Nephron (organoid): ENCODE measurements around the gene S100A3.

Source experiments
- H3K27ac Mint-ChIP-seq, 3 experiments: 2 replicates each; pipeline ENCODE4 v1.8.0; 2020; ENCODE audit warnings: mixed read lengths in 3 of 3, mild to moderate bottlenecking in 2 of 3, moderate library complexity in 1 of 3
- H3K27me3 Mint-ChIP-seq: 2 replicates; pipeline ENCODE4 v1.8.0; 2021; ENCODE audit warnings: low read depth, mild to moderate bottlenecking, moderate library complexity, mixed read lengths
- H3K36me3 Mint-ChIP-seq: 2 replicates; pipeline ENCODE4 v1.8.0; 2020; ENCODE audit warnings: low read depth, mixed read lengths
- H3K4me1 Mint-ChIP-seq: 2 replicates; pipeline ENCODE4 v1.8.0; 2020; ENCODE audit warnings: mixed read lengths
- H3K4me3 Mint-ChIP-seq, 3 experiments: 2 replicates each; pipeline ENCODE4 v1.8.0; 2020; ENCODE audit warnings: mild to moderate bottlenecking in 3 of 3, mixed read lengths in 3 of 3, moderate library complexity in 2 of 3
- H3K9me3 Mint-ChIP-seq: 2 replicates; pipeline ENCODE4 v1.8.0; 2020; ENCODE audit warnings: mixed read lengths
- TF ChIP-seq, protein P1 (sequence below), 3 experiments: fragments of 200-600 bp; sonication (generic); IDR thresholded peaks; one replicate each; pipeline ENCODE4 v1.5.0; 2021; ENCODE audit warnings: antibody characterized with exemption in 3 of 3; ENCODE audit not compliant: unreplicated experiment in 3 of 3

The S100A3 gene

DNA sequence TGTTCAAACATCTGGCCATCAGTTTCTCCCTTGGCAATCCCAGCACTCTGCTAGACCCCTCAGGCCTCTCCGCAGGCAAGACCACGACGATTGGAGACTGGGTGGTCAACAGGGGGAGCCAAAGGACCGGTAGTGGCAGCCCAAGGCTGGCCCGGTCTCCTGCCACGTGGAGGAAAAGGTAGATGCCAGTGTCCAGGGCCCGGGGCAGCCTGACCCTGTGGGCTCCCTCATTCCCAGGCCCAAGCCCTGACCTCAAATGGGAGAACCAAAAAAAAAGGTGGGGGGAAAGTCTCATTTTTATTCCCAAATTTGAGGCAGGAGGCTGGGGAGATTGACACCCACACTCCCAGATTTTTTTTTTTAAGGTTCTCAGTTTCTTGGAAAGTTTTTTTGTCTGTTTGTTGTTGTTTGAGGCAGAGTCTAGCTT is 38.1 kb downstream of the S100A3 start:
- peaks cover 29% of the 10 kb centered on the region for H3K4me1 Mint-ChIP-seq
- TF ChIP-seq, protein P1, sequence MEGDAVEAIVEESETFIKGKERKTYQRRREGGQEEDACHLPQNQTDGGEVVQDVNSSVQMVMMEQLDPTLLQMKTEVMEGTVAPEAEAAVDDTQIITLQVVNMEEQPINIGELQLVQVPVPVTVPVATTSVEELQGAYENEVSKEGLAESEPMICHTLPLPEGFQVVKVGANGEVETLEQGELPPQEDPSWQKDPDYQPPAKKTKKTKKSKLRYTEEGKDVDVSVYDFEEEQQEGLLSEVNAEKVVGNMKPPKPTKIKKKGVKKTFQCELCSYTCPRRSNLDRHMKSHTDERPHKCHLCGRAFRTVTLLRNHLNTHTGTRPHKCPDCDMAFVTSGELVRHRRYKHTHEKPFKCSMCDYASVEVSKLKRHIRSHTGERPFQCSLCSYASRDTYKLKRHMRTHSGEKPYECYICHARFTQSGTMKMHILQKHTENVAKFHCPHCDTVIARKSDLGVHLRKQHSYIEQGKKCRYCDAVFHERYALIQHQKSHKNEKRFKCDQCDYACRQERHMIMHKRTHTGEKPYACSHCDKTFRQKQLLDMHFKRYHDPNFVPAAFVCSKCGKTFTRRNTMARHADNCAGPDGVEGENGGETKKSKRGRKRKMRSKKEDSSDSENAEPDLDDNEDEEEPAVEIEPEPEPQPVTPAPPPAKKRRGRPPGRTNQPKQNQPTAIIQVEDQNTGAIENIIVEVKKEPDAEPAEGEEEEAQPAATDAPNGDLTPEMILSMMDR (IDR thresholded peaks at IDR 0.05; ENCODE audit: unreplicated experiment in 3 of 3) = peak; percentile 91 to 94 (median 91)
- H3K9me3 Mint-ChIP-seq = no peaks in the 10 kb centered on the region
- H3K27me3 Mint-ChIP-seq = peaks cover 2% of the 10 kb centered on the region
- H3K4me3 Mint-ChIP-seq = no peak overlapping the region
- H3K36me3 Mint-ChIP-seq = no peaks in the 10 kb centered on the region
- H3K27ac Mint-ChIP-seq = peak overlapping the region; percentile 19 to 89 (median 82)

DNA sequence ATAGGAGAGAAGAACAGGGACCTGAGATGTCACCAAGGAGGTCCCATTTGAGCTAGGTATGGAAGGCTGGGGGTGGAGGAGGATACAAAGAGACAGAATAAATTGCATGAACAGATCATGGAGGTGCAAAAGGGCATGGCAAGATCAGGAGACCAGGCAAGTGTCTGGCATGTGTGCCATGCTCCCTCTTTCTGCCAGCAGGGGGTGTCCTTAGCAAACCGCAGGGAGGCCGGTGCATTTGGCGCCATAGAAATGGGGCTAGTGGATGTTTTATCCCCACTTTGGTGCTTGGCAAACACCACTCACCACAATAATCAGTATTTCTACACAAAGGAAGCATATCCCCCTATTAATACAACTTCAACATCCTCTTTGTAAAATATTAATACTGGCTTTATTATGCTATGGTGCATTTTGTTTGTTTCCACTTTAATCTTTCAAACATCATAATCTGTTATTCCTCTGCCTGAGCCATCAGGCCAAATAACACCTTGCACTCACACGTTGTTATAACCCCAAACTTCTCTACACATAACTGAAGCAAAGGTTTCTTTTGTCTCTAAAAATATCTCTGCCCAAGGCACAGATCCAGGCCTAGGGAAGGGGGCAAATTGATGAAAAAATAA is 39.2 kb downstream of the S100A3 start:
- H3K27me3 Mint-ChIP-seq = no peaks in the 10 kb centered on the region
- no peak overlapping the region for H3K4me3 Mint-ChIP-seq
- no peaks in the 10 kb centered on the region for H3K36me3 Mint-ChIP-seq
- peaks cover 32% of the 10 kb centered on the region for H3K4me1 Mint-ChIP-seq
- no peaks in the 10 kb centered on the region for H3K9me3 Mint-ChIP-seq
- peak overlapping the region; percentile 3 to 12 (median 11) for H3K27ac Mint-ChIP-seq
- TF ChIP-seq, protein P1 (IDR thresholded peaks at IDR 0.05; ENCODE audit: unreplicated experiment in 3 of 3) = peak; percentile 35 to 52 (median 47)

DNA sequence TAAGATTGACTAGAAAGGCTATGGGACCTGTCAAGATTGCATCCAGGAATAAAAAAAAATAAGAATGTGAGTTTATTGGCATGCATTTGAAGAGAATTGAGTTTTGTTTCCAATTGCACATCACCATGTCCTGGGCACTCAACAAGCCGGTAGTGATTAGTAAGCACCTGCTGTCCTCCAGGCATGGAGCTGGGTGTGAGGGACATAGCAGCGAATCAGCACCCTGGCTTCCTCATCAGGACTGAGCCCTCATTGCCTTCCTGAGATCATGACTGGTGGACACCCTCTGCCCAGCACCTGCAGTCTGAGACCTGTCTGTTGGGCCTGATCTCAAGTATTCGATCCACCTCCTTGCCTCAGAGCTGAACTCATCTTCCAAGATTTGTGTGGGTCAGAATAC is 40.0 kb downstream of the S100A3 start:
- Mint-ChIP-seq H3K27me3 (no peaks in the 10 kb centered on the region), H3K27ac (peak overlapping the region in 1 of 3 experiments; percentile 11)

DNA sequence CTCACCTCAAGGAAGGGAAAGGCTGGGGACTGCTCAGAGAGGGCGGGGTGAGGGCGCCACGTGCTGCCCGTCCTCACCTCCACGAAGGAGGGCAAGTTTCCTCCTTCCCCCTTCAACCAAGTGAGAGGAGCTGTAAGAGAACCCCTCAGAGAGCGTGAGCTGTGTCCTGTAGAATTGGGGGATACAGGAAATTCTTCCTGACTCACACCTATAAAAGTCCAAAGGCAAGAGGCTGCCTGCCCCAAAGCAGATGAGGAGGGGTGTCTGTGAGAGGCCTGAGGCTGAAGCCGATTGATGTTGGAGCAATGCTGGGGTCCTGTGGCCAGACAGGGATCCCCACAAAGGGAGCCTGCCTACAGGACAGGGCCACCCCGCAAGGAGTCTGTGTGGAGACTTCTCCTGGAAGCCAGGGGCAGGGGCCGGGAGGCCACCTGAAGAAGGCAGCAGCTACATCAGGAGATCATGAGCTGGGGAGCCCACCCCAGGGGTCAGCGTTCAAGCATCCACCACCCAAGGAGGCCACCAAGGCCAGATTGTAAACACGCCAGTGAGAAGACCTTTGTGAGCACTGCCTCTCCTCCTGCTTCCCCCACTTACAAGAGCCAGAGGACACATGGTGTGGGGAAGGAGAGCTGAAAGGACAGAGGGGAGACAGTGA is 41.0 kb downstream of the S100A3 start:
- peaks cover 32% of the 10 kb centered on the region for H3K4me1 Mint-ChIP-seq
- TF ChIP-seq, protein P1 (IDR thresholded peaks at IDR 0.05; ENCODE audit: unreplicated experiment in 3 of 3) = no peak
- no peaks in the 10 kb centered on the region for H3K27me3 Mint-ChIP-seq
- H3K27ac Mint-ChIP-seq = peak overlapping the region; percentile 81 to 96 (median 90)
- no peak overlapping the region for H3K4me3 Mint-ChIP-seq
- no peaks in the 10 kb centered on the region for H3K36me3 Mint-ChIP-seq
- H3K9me3 Mint-ChIP-seq = no peaks in the 10 kb centered on the region

More for the DNA sequence above, 40.0 kb downstream of the S100A3 start:
- peaks cover 32% of the 10 kb centered on the region for H3K4me1 Mint-ChIP-seq
- H3K36me3 Mint-ChIP-seq = no peaks in the 10 kb centered on the region
- no peak overlapping the region for H3K4me3 Mint-ChIP-seq
- H3K9me3 Mint-ChIP-seq = no peaks in the 10 kb centered on the region
- TF ChIP-seq, protein P1 (IDR thresholded peaks at IDR 0.05; ENCODE audit: unreplicated experiment in 3 of 3) = no peak

DNA sequence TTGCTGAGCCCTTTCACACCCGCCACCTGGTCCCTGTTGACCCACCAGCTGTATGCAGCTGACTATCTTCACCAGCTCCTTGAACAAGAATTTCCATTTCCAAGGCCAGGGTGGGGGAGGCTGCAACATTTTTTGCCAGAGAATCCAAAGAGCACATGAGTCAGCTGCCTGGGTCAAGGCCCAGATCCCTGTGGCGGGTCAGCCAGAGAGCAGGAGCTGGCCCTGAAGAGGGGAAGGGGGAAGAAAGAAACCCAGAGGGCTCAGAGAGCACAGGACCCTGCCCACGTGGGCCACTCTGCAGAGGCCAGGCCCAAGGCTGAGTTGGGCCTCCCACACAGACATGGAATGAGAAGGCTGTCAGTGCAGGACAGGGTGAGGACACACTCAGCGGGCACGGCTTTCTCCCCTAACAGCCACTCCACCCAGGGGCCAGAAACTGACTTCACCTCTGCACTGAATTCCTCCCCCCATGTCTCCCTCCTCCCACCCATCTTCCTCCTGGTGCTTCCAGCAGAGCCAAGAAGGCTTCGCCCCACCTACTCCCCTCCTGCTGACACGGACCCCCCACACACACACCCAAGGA is 42.1 kb downstream of the S100A3 start:
- peak overlapping the region in 1 of 3 experiments; percentile 6 for H3K4me3 Mint-ChIP-seq
- H3K9me3 Mint-ChIP-seq = no peaks in the 10 kb centered on the region
- peak overlapping the region; percentile 81 to 96 (median 90) for H3K27ac Mint-ChIP-seq
- H3K27me3 Mint-ChIP-seq = no peaks in the 10 kb centered on the region
- TF ChIP-seq, protein P1 (IDR thresholded peaks at IDR 0.05; ENCODE audit: unreplicated experiment in 3 of 3) = no peak
- H3K4me1 Mint-ChIP-seq = peaks cover 36% of the 10 kb centered on the region
- H3K36me3 Mint-ChIP-seq = no peaks in the 10 kb centered on the region
